Kidney capillary endothelial cell (primary cell): Measurements from ENCODE around the gene LASP1NB.
"Not testable (repeated sequence)": the region's sequence is repeated elsewhere in the genome, so short reads cannot be mapped to it uniquely, and the experiment has no call there.

ENCODE experiments used
- DNase-seq: peaks from one replicate; pipeline ENCODE4 v3.0.0-alpha.2; 2018; ENCODE audit warnings: low spot score

The LASP1NB gene

DNA sequence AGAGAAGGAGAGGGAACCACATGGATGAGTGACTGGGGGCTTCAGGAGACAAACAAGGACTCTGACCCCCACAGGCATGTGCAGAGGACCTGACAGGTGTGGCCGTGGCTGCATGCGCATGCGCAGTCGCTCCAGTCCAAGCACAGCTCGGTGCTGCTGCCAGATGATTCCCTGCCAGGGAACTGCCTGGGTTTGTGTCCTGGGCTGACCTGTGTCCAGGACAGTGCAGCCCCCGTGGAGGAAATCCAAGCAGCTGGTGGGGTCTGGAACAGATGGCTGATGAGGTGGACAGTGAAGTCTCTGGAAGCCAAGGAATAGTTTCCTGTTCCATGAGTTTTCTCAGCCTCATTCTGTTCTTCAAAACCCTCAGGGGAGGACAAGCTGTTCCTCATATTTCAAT is 28.2 kb upstream of the LASP1NB start:
- DNase-seq, result no peak

DNA sequence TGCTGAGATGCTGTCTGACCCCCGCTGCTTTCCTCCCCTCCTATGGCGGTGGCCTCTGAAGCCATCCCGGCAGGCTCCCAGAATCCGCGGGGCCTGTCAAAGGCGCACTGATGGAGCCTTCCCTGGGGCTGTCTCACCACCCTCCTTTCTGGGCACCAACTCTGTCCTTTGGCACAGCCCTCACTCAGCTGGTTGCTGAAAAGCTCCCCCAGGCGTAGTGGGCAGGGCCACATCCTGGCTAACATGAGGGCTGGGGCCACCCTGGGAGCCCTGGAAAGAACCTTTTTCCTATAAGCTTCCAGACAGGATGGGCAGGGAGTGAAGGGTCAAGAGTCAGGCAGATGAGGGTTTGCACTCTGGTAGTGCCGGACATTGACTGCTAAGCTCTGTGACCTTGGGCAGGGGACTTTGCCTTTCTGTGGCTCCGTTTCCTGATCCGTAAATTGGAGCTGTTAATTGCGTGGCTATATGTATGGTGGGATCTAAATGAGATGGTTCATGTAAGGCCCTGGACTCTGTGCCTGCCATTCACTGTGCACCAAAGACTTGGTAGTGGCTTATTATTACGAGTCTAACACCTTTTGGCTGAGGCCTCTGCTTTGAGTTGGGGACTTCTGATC is 27.6 kb upstream of the LASP1NB start:
- DNase-seq, result no peak

DNA sequence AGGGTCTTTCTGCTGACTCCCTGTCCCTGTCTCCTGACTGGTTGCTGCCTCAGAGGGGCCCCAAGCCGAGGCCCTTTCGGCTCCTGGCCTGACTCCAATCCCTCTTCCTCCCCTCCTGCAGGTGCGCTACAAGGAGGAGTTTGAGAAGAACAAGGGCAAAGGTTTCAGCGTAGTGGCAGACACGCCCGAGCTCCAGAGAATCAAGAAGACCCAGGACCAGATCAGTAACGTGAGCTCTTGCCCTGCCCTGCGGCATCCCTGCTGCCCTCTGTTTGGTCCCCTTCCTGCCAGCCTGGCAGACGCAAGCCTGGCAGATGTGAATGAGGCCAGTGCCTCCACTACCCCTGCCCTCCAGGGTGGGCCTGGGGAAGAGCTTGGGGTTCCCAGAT is 27.1 kb upstream of the LASP1NB start:
- DNase-seq, result no peak

DNA sequence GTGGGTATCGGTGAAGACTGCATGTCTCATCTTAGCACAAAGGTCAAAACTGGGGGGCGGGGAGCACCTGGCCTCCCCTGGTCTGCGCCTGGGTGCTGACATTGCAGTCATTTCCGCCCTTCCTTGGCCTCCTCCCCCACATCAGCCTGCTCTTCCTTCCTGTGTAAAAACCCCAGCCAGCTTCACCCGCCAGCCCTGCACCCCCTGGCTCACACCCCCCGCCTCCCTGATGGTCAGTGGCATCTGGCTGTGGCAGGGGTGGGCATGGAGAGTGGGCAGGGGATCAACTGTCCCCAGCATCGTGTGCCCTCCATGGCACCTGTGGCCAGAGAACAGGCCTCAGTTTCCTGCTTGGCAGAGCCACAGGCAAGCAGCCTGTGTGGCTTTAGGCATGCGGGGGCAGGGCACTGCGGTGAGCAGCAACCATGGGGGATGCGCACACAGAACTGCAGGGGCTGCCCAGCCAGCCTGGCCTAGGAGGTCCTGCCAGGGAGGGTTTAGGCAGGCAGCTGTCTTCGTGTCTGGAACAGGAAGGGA is 26.5 kb upstream of the LASP1NB start:
- DNase-seq, result peak; percentile 85

DNA sequence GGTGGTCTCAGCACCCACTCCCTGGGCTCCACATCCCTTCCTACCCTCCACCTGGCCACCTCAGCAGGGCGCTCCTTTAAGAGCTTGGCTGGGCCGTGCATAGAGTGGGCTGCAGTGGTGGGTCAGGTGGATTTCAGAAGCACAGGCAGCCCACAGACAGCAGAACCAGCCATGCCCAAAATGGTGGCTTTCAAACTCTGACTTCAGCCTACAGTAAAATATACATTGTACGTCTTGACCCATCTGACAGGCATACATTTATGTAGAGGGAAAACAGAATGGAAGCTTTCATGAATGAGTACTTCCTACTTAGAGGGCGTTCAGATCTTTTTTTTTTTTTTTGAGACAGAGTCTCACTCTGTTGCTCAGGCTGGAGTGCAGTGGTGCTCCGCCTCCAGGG is 26.0 kb upstream of the LASP1NB start:
- DNase-seq, result no peak

DNA sequence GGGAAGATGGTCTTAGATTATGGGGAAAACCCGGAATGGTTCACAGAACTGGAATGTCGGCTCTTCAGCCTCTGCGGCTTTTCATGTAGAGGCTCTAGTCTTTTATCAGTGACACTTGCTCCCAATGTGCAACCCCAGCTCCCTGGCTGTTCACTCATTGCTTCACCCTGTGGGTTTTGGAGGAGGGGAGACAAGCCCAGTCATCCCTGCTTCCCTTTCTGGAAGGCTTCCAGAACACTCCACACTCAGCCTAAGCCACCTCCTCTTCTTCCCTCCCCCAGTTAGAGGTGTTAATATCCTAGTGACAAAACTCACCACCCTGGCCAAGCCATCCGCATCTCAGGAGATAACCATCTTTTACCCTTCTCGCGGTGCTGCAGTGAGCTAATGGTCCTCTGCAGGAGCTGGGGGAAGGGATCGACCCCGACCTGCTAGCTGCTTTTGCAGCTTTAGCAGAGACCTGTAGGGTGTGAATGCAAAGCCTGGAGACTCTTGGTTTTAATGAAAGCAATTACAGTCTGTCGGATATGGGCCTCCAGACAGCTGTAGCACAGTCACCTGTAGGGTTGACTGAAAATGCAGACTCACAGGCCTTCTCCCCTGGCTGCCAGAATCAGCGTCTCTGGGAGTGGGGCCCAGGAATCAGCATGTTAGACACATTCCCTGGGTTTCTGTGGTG is 24.3 kb upstream of the LASP1NB start:
- peak; percentile 78 for DNase-seq

DNA sequence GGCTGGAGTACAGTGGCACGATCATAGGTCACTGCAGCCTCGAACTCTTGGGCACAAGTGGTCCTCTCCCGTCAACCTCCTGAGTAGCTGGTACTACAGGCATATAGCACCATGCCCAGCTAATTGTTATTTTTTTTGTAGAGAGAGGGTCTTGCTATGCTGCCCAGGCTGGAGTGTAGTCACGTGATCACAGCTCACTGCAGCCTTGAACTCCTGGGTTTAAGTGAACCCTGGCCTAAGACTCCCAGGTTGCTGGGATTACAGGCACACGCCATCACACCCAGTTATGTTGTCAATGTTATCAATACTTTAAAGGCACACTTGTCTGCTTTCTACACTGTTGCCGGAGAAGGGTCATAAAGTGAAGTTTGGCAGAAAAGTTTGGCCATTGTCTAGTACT is 22.0 kb upstream of the LASP1NB start:
- DNase-seq, result no peak

DNA sequence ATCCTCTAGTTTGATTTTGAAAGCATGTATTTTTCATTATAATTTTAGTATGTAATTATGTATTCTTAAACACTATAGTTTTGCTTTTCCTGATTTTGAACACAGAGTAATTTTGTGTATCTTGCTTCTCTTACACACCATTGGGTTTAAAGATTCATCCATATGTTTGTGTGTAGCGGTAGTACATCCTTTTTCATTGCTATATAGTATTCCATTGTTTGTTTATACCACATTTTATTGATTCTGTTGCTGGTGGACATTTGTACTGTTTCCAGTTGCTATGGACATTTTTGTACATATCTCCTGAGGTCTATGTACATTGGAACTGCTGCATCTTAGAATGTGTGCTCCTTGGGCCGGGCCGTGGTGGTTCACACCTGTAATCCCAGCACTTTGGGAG is 20.5 kb upstream of the LASP1NB start:
- no peak for DNase-seq

DNA sequence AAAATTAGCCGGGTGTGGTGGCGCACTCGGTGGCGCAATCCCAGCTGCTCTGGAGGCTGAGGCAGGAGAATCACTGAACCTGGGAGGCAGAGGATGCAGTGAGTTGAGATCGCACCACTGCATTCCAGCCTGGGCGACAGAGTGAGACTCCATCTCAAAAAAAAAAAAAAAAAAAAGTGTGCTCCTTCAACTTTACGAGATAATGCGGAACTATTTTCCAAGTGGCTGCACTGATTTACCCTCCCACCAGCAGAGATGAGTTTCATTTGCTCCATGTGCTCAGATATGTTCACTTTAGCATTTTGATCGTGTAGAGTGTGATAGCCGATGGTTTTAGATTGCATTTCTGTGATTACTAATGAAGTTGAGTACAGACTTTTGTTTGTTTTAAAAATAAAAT is 20.0 kb upstream of the LASP1NB start:
- DNase-seq, result no peak

DNA sequence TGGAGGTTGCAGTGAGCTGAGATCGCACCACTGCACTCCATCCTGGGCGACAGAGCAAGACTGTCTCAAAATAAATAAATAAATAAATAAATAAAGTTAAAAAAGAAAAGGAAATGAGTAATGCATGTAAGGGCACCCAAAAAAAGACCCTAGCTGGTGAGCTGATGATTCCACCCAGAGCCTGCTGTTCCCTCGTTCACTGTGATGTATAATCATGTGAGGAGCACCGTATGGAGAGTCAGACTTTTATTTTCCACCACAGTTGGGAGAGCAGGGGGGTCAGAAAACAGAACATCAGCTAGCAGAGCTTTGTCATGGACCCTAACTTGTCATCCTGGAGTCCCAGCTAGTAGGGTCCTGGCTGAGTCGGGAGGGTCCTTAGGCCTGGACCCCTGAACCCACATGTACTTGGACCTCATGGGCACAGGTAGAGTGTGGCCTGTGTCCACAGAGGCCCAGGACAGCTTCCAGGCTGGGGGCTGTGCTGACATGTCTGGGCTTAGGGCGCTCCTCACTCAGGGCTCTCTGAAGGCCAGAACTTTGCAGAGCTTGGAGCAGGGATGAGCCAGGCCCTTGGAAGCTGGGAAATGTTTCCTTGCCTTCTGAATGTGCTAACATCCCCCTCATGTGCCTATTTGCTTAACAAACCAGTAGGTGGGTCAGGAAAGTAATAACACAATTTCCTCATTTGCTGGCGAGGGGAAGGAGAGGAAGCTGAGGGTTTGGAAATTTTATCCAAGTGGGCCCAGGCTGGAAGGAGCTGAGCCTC is 18.8 kb upstream of the LASP1NB start:
- no peak for DNase-seq

DNA sequence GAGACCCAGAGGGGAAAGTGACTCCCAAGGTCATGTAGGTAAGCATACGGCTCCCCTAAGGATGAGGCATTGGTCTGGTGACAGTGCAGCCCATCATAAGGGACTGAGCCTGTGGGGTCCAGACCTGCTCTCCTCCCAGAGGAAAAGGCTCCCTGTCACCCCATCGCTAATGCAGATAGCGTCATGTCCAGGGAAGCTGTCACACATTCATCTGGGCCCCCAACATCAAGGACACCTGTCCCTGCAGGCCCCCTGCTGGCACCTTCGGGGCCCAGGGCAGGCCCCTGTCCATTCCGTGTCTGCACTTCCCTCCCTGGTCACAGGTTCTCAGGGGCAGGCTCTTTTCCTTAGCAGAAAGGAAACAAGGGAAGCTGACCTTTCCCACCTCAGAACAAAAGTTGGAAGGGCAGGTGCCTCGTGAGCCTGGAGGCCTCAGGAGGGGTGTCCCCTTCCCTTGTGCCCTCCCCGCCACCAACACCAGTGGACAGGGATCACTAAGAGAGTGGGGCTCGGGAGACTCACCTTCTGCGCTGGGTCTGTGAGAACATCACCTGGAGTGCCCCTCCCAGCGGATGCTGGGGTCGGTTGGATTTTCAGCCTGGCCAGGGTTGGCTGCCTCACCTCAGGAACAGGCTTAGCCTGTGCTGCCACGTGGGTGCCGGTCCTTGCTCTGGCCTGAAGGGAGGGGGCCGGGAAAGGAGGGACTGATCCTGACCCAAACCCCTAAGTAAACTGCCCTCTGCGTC is 17.3 kb upstream of the LASP1NB start:
- DNase-seq, result no peak

DNA sequence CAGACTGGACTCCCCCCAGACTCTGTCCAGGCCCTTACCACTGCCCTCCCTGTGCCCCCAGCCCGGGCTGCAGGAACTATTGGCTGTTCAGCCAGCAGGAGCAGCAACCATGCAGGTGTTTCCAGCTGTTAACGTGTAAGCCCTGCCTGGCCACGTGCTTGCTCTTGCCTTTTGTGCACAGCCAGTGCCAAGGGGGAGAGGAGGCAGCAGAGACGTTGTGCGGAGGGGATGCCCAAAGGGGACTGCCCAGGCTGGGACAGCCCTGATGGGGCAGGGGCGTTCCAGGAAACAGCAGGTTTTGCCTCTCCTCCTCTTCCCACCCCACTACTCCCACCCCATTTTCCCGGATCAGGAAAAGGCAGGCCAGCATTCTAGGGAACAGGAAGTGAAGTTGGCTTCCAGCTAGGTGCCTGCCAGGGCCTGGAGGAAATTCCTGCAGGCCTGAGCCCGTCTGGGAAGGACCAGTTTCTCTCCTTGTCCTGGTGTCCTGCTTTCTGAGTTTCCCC is 16.7 kb upstream of the LASP1NB start:
- DNase-seq, result peak; percentile 52

DNA sequence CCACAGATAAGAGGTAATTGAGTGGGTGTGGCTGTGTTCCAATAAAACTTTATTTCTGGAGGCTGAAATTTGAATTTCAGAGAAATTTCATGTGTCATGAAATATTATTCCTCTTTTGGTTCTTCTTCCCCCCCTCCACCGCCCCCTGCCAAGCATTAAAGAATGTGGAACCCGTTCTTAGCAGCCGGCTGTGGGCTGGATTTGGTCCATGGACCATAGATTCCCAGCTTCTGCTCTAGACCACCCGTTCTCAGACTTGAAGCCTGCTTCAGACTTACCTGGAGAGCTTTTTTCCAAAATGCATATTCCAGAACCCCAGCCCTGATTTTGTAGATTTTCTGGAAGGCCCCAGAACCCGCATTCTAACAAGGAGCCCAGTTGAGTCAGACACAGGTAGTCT is 15.1 kb upstream of the LASP1NB start:
- DNase-seq, result no peak

DNA sequence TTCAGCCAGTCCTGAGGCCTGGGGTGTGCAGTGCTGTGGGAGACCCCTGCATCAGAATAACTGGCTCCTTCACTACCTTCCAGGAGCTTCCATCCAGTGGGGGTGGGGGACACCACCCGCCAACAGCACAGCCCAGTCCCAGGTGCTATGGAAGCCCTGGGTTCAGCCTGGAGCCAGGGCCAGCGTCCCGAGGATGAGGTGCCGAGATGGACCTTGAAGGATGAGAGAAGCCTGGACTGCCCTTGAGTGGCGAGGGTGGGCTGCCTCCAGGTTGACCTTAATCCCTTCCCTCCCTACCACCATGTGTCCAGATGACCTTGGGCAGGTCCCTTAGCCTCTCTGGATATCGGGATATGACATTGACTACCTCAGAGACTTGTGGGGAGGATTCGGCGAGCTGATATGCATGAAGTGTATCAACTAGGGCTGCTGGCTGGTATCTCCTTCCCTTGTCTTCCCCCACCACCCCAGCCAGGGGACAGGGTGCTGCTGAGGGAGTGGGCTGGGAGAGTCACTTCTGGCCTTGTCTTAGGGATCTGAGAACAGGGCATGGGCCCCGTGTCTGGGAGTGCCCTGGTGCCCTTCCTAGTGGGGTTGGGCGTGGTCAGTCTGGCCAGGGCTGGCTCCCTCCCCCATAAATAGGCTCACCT is 14.2 kb upstream of the LASP1NB start:
- DNase-seq, result no peak

DNA sequence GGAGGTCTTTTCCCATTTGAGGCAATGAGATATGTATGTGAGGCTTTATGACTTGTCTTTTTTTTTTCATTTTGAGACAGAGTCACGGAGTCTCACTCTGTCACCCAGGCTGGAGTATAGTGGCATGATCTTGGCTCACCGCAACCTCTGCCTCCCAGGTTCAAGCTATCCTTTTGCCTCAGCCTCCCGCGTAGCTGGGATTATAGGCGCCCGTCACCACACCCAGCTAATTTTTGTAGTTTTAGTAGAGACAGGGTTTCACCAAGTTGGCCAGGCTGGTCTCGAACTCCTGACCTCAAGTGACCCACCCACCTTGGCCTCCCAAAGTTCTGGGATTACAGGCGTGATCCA is 13.7 kb upstream of the LASP1NB start:
- DNase-seq, result not testable (repeated sequence)

DNA sequence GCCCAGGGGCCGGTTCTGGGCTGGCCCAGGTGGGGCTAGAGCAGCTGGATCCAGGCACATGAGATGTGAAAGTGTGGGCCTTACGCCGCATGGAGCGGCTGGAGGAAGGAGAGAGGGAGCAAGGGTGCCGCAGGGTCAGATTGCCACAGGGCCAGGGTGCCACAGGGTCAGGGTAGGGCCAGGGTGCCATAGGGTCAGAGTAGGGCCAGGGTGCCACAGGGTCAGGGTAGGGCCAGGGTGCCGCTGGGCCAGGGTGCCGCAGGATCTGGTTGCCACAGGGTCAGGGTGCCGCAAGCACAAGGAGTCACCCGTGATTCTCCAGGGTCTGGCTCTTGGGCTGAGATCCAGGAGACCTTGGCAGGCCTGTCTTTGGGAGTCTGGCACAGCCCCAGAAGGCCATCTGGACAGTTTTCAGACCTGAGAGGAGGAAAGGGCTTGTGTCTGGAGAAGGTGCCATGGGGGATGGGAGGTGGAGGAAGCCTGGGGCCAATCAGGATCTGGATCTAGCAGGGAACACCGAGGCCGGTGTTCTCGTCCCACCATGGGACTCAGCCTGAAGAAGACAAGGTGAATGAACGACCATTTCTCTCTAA is 13.1 kb upstream of the LASP1NB start:
- no peak for DNase-seq

DNA sequence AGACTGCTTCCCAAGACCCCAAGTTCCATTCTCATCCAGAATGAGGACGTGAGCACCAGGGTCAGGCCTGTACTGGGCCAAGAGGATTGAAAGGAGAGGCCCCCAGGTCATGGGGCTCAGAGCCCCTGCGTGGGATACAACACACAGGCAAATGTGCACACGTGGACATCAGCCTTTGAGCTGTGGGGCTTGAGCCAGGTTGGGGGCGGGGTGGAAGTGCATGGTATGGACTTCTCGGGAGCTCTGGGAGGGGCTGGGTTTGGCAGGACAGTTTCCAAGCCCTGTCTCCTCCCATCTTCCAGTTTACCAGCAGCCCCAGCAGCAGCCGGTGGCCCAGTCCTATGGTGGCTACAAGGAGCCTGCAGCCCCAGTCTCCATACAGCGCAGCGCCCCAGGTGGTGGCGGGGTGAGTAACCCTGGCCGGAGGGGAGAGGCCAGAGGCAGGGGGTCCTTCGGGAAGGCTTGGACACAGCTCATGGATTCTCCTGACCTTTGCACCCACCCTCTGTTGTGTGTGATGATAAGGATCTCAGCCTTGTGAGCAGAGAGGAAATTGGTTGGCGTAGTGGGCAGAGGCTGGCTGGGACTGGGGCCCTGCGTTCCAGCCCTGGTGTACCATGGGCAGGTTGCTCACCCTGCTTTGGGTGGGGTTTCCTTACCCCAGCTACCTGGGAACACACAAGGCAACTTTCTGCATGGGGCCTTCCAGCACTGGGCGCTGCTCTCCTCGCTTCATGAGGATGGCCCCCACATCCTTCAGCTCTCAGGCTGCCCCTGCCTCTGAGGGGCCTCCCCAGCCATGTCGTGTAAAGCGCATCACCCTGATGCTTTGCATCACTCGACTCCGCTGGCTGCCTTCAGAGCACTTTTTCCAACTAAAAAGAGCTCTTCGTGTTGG is 10.4 kb upstream of the LASP1NB start:
- DNase-seq, result no peak

DNA sequence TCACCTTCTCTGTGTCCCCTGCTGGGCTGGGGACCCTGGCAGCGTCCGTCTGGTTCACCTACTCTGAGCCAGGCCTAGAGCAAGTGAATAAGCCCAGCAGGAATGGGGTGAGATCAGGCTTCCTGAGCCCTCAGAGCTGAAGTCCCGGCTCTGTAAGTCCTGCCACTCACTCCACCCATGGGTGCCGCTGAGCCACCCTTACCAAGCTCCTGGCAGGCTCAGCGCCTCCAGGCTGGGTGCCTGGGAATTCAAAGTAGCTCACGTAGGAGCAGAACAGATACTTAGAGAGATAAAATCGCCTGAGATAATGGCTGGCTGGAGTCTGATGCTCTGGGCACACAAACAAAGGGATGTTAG is 9.8 kb upstream of the LASP1NB start:
- DNase-seq, result no peak

DNA sequence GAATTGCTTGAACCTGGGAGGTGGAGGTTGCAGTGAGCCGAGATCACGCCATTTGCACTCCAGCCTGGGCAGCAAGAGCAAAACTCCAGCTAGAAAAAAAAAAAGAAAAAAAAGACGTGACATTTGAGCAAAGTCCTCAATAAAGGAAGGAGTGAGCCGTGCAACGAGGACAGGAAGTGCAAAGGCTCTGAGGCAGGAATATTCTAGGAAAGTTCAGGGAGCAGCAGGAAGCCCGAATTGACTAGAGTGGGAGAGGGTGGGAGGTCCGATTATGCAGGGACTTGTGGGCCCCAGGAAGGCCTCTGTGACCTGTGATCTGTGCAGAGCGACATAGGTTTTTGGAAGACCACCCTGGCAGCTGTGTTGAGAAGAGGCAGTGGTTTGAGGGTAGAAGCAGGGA is 8.6 kb upstream of the LASP1NB start:
- DNase-seq, result no peak

DNA sequence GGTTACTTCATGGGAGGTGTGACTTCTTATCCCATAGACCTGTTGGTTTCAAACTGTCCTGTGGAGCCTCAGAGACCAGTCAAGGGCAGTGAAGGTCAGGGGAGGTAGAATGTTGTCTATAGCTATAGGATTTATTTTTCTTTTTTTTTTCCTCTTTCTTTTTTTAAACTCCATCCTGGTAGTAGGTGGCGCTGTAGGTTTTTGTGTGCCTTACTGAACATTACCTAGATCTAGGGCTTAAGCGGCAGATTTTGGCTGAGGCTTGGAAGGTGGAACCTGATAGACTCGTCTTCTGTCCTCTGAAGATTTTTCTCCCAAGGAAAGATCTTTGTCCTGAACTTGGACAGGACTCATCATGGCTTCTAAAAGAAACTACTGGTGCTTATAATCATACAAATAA is 8.2 kb upstream of the LASP1NB start:
- DNase-seq, result no peak
